Prostate gland (tissue), 2 donors: Measurements from ENCODE around the gene INSL3. TPM values are rescaled to one million over a fixed set of nuclear protein-coding genes. Genes with fewer than 3 reads are reported as not detected.

Experiments
- DNase-seq: peaks from one replicate; pipeline ENCODE4 v3.0.0-alpha.2; 2019; ENCODE audit warnings: low spot score
- H3K27ac ChIP-seq, 2 donors: fragments of 200-600 bp; sonication (generic); 2 replicates each; pipeline ENCODE4 v1.5.1; 2017 to 2019
- H3K27me3 ChIP-seq: fragments of 200-600 bp; sonication (generic); replicated peaks from 2 replicates; pipeline ENCODE4 v1.5.1; 2019; ENCODE audit not compliant: insufficient read depth
- H3K36me3 ChIP-seq, 2 donors: fragments of 200-600 bp; sonication (generic); 1 replicate in 1 of 2; 2 replicates in 1 of 2; pipeline versions ENCODE4 v1.5.1 to v1.8.1; 2017 to 2019
- H3K4me1 ChIP-seq: fragments of 200-600 bp; sonication (generic); replicated peaks from 2 replicates; pipeline ENCODE4 v1.5.1; 2019
- H3K4me3 ChIP-seq, 2 donors: fragments of 200-600 bp; sonication (generic); 2 replicates each; pipeline ENCODE4 v1.5.1; 2017 to 2019
- H3K9me3 ChIP-seq: fragments of 200-600 bp; sonication (generic); 2 replicates; pipeline ENCODE4 v1.5.1; 2017
- CTCF ChIP-seq, 4 experiments: fragments of 200-600 bp in 2 of 4; fragments of 450-650 bp in 2 of 4; sonication (generic) in 2 of 4; IDR thresholded peaks; 1 replicate in 3 of 4; 2 replicates in 1 of 4; pipeline ENCODE4 v1.5.1; 2016 to 2019; ENCODE audit warnings: antibody characterized with exemption in 4 of 4, mild to moderate bottlenecking in 2 of 4, moderate library complexity in 2 of 4
- POLR2A ChIP-seq: fragments of 450-650 bp; IDR thresholded peaks from one replicate; pipeline ENCODE4 v1.6.1; 2016; ENCODE audit warnings: antibody characterized with exemption, mild to moderate bottlenecking
- POLR2AphosphoS5 ChIP-seq: sonication (generic); formaldehyde crosslinking; IDR thresholded peaks from one replicate; pipeline ENCODE4 v1.6.1; 2017; ENCODE audit warnings: antibody characterized with exemption
- WGBS: methylation state at CpG from one replicate; pipeline ENCODE4 v1.1.5; 2018; 5-methylcytosine and 5-hydroxymethylcytosine counted together
- intact Hi-C: fragments of 100-400 bp; cut with DNase I; formaldehyde crosslinking; loops from one replicate; pipeline ENCODE4 v1.14.2; 2022
- total RNA-seq, 2 donors: library from RNA; depleted of rRNA; stranded (reverse); fragments of >200 nt; gene quantifications; one replicate each; pipeline ENCODE4 v1.1.0, GENCODE V29; 2016

The INSL3 gene
- total RNA-seq, 2 donors from 2014 or later, result 117 TPM; not detected in 1

GRCh38 chr19:17841371-17841809, 20.1 kb upstream of the INSL3 start:
- H3K27ac ChIP-seq, result no peak overlapping the region
- no peaks in the 10 kb centered on the region for H3K27me3 ChIP-seq
- peak overlapping the region in 1 of 2 donors; percentile 5 for H3K4me3 ChIP-seq
- H3K9me3 ChIP-seq, result no peaks in the 10 kb centered on the region
- H3K36me3 ChIP-seq, result no peaks in the 10 kb centered on the region
- H3K4me1 ChIP-seq, result peaks cover 3% of the 10 kb centered on the region
- intact Hi-C loops, result no loop called here
- WGBS, result 15% methylated on average over 30 of the region's 30 CpGs
- no peak for DNase-seq
- TF ChIP-seq POLR2A (no peak), POLR2AphosphoS5 (no peak), CTCF (IDR thresholded peaks at IDR 0.05) (no peak)

GRCh38 chr19:17840019-17840418, 18.7 kb upstream of the INSL3 start:
- TF ChIP-seq POLR2AphosphoS5 (no peak), POLR2A (no peak), CTCF (IDR thresholded peaks at IDR 0.05) (no peak)
- Histone ChIP-seq H3K27ac (no peak overlapping the region), H3K27me3 (no peaks in the 10 kb centered on the region), H3K36me3 (no peaks in the 10 kb centered on the region), H3K4me1 (peaks cover 3% of the 10 kb centered on the region), H3K4me3 (no peak overlapping the region), H3K9me3 (no peaks in the 10 kb centered on the region)
- WGBS, result 83% methylated on average over 6 of the region's 6 CpGs
- DNase-seq, result no peak
- intact Hi-C loops, result no loop called here

GRCh38 chr19:17837972-17838371, 16.7 kb upstream of the INSL3 start:
- Histone ChIP-seq H3K4me1 (peaks cover 3% of the 10 kb centered on the region), H3K27ac (no peak overlapping the region), H3K4me3 (no peak overlapping the region), H3K27me3 (no peaks in the 10 kb centered on the region), H3K9me3 (no peaks in the 10 kb centered on the region), H3K36me3 (no peaks in the 10 kb centered on the region)
- TF ChIP-seq POLR2AphosphoS5 (no peak), CTCF (IDR thresholded peaks at IDR 0.05) (no peak)
- no peak for DNase-seq
- intact Hi-C loops, result no loop called here
- 96% methylated on average over 7 of the region's 7 CpGs for WGBS

GRCh38 chr19:17836530-17836929, 15.2 kb upstream of the INSL3 start:
- intact Hi-C loops, result no loop called here
- Histone ChIP-seq H3K36me3 (no peaks in the 10 kb centered on the region), H3K4me1 (no peaks in the 10 kb centered on the region), H3K9me3 (no peaks in the 10 kb centered on the region), H3K27me3 (no peaks in the 10 kb centered on the region), H3K27ac (no peak overlapping the region), H3K4me3 (no peak overlapping the region)
- no peak for DNase-seq
- WGBS, result 63% methylated on average over 4 of the region's 4 CpGs
- TF ChIP-seq POLR2AphosphoS5, result no peak
- no peak for TF ChIP-seq CTCF (IDR thresholded peaks at IDR 0.05)
- TF ChIP-seq POLR2A, result no peak

GRCh38 chr19:17835182-17836006, 14.1 kb upstream of the INSL3 start:
- H3K27me3 ChIP-seq, result no peaks in the 10 kb centered on the region
- WGBS, result 71% methylated on average over 8 of the region's 8 CpGs
- no peak for DNase-seq
- intact Hi-C loops, result no loop called here
- H3K9me3 ChIP-seq, result no peaks in the 10 kb centered on the region
- H3K27ac ChIP-seq, result no peak overlapping the region
- no peaks in the 10 kb centered on the region for H3K36me3 ChIP-seq
- H3K4me1 ChIP-seq, result no peaks in the 10 kb centered on the region
- TF ChIP-seq POLR2A (no peak), POLR2AphosphoS5 (no peak), CTCF (IDR thresholded peaks at IDR 0.05) (no peak)
- no peak overlapping the region for H3K4me3 ChIP-seq
